Measurements from ENCODE around the gene PNPO. TPM values are rescaled to one million over a fixed set of nuclear protein-coding genes. Genes with fewer than 3 reads are reported as not detected.
"Not testable (repeated sequence)": the region's sequence is repeated elsewhere in the genome, so short reads cannot be mapped to it uniquely, and the experiment has no call there.

The PNPO gene
- total RNA-seq, 2 donors from 2014 or later = 16.9 to 28.9 TPM

GRCh38 chr17:47918991-47919390, 22.4 kb upstream of the PNPO start:
- TF ChIP-seq CTCF (IDR thresholded peaks at IDR 0.05) = no peak
- peaks cover 7 to 28% of the 10 kb centered on the region in 2 donors for H3K4me1 ChIP-seq (ENCODE audit: control insufficient read depth in 1 of 2, low read depth in 2 of 2)

DNA sequence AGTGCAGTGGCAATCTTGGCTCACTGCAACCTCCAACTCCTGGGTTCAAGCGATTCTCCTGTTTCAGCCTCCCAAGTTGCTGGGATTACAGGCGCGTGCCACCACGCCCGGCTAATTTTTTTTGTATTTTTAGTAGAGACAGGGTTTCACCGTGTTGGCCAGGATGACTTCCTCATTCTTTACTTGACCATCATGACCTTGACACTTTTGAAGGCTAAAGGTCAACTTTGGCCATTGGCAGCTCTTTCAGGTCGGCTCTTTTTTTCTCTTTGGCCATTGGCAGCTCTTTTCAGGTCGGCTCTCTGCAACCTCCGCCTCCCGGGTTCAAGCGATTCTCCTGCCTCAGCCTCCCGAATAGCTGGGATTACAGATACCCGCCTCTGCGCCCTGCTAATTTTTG, 21.5 kb upstream of the PNPO start:
- H3K9me3 ChIP-seq; H3K27ac ChIP-seq; DNase-seq (ENCODE audit: low spot score); ATAC-seq (ENCODE audit: insufficient number of reproducible peaks, low FRiP score, low read depth); H3K27me3 ChIP-seq (replicated peaks; ENCODE audit: insufficient read depth); H3K4me3 ChIP-seq: not testable (repeated sequence)
- H3K36me3 ChIP-seq = peaks cover 19% of the 10 kb centered on the region
- peaks cover 7 to 23% of the 10 kb centered on the region in 2 donors for H3K4me1 ChIP-seq (ENCODE audit: control insufficient read depth in 1 of 2, low read depth in 2 of 2)

More at GRCh38 chr17:47918991-47919390, 22.4 kb upstream of the PNPO start:
- no peak for DNase-seq (ENCODE audit: low spot score)
- peaks cover 11% of the 10 kb centered on the region for H3K36me3 ChIP-seq
- H3K27ac ChIP-seq = no peak overlapping the region
- H3K9me3 ChIP-seq = no peaks in the 10 kb centered on the region
- no peak overlapping the region for H3K4me3 ChIP-seq
- H3K27me3 ChIP-seq (replicated peaks; ENCODE audit: insufficient read depth) = no peaks in the 10 kb centered on the region
- ATAC-seq (ENCODE audit: insufficient number of reproducible peaks, low FRiP score, low read depth) = no peak

DNA sequence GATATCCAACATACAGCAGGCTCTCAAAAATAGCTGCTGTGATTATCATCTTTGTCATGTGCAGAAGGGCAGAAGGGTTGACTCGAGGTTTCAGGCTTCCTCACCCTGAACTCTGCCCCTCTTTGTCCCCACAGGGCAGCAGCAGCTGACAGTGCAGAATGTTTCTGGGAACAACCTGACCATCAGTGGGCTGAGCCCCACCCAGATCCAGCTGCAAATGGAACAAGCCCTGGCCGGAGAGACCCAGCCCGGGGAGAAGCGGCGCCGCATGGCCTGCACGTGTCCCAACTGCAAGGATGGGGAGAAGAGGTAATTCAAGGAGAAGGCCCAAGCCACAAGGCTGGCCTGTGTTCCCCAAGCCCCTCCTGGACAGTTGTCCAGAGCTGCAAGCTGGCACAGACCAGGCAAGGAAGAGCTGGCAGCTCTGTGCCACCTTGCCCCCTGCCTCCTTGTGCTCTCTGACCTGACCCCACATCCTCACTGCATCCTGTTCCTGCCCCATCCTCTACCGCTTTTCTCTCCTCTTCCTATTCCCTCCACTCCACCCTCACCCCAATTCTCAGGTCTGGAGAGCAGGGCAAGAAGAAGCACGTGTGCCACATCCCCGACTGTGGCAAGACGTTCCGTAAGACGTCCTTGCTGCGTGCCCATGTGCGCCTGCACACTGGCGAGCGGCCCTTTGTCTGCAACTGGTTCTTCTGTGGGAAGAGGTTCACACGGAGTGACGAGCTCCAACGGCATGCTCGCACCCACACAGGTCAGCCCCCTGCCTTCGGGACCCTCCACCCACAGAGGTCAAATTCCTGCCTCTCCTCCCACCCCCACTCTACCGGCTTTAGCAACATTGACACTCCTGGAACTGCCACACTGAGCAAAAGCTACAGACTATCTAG, 16.3 kb upstream of the PNPO start:
- DNase-seq (ENCODE audit: low spot score) (no peak), ATAC-seq (ENCODE audit: insufficient number of reproducible peaks, low FRiP score, low read depth) (no peak)
- Histone ChIP-seq H3K36me3 (peaks cover 44% of the 10 kb centered on the region), H3K4me3 (no peak overlapping the region), H3K4me1 (ENCODE audit: control insufficient read depth in 1 of 2, low read depth in 2 of 2) (no peaks in the 10 kb centered on the region), H3K27ac (no peak overlapping the region), H3K27me3 (replicated peaks; ENCODE audit: insufficient read depth) (no peaks in the 10 kb centered on the region), H3K9me3 (no peaks in the 10 kb centered on the region)
- no peak for TF ChIP-seq CTCF (IDR thresholded peaks at IDR 0.05)

- peaks cover 48% of the 10 kb centered on the region for H3K36me3 ChIP-seq
- ATAC-seq (ENCODE audit: insufficient number of reproducible peaks, low FRiP score, low read depth) = no peak
- H3K27me3 ChIP-seq (replicated peaks; ENCODE audit: insufficient read depth) = no peaks in the 10 kb centered on the region
- no peak overlapping the region for H3K4me3 ChIP-seq
- no peak for DNase-seq (ENCODE audit: low spot score)
- no peaks in the 10 kb centered on the region for H3K4me1 ChIP-seq (ENCODE audit: control insufficient read depth in 1 of 2, low read depth in 2 of 2)
- no peaks in the 10 kb centered on the region for H3K9me3 ChIP-seq
- H3K27ac ChIP-seq = no peak overlapping the region
- no peak for TF ChIP-seq CTCF (IDR thresholded peaks at IDR 0.05)
These were observed 15.7 kb upstream of the PNPO start for GRCh38 chr17:47925678-47925988.

DNA sequence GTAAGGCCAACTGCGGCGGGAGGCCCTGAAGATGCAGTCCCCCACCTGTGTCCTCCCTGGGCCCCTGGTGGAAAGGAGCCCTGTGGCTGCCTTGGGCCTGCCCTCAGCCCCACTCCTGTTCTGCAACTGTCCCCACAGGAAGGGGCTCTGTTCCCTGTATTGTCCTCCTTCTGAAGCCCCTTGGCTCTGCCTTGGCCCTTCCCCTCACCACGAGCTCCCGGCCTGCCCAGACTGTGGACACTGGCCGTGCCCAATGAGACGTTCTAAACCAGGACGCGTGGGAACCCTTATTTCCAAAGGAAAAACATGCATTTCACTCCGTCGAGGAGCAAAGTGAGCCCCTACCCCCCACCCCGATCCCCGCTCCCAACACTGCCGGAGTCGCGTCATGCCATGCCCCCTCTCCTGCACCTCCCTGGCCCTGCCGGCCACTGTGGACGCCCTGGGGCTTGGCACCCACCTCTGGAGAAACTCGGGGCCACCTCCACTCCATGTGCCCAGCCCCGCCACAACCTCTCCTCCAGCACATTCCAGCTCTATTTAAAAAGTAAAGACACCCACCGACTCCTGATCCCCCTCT, 13.5 kb upstream of the PNPO start:
- H3K27me3 ChIP-seq (replicated peaks; ENCODE audit: insufficient read depth) = no peaks in the 10 kb centered on the region
- no peak overlapping the region for H3K4me3 ChIP-seq
- peaks cover 47% of the 10 kb centered on the region for H3K36me3 ChIP-seq
- no peak for DNase-seq (ENCODE audit: low spot score)
- H3K27ac ChIP-seq = no peak overlapping the region
- TF ChIP-seq CTCF (IDR thresholded peaks at IDR 0.05) = no peak
- ATAC-seq (ENCODE audit: insufficient number of reproducible peaks, low FRiP score, low read depth) = no peak
- no peaks in the 10 kb centered on the region for H3K4me1 ChIP-seq (ENCODE audit: control insufficient read depth in 1 of 2, low read depth in 2 of 2)
- no peaks in the 10 kb centered on the region for H3K9me3 ChIP-seq

All from thoracic aorta (tissue), 2 donors.